OCI-M2 (cell line): ENCODE data around the gene GLIPR2.
A peak's percentile ranks its signal among the peaks of the same experiment; 100 is the strongest.
"Not testable (repeated sequence)": the region's sequence is repeated elsewhere in the genome, so short reads cannot be mapped to it uniquely, and the experiment has no call there.

ENCODE experiments used
- DNase-seq: peaks from one replicate; lab custom pipeline; 2025; ENCODE audit not compliant: unreplicated experiment; lab: John Stamatoyannopoulos, UW

GLIPR2 gene

GRCh38 chr9:36162211-36162738 is 25.7 kb downstream of the GLIPR2 start:
- DNase-seq, result no peak

GRCh38 chr9:36163049-36163785 is 26.7 kb downstream of the GLIPR2 start:
- DNase-seq, result no peak

GRCh38 chr9:36163786-36164170 is 27.2 kb downstream of the GLIPR2 start:
- no peak for DNase-seq

- no peak for DNase-seq
Observed at GRCh38 chr9:36164372-36164771, 27.8 kb downstream of the GLIPR2 start.

GRCh38 chr9:36164989-36165388 is 28.5 kb downstream of the GLIPR2 start:
- DNase-seq, result no peak

GRCh38 chr9:36165826-36166167 is 29.3 kb downstream of the GLIPR2 start:
- no peak for DNase-seq

GRCh38 chr9:36166168-36166927 is 29.8 kb downstream of the GLIPR2 start:
- no peak for DNase-seq

GRCh38 chr9:36169166-36169565 is 32.6 kb downstream of the GLIPR2 start, which contains the start of gene CCIN:
Gene CCIN (plus strand): TSS chr9:36169388. CDS start chr9:36169503, 115 bp downstream.
- no peak for DNase-seq

- no peak for DNase-seq
Observed at GRCh38 chr9:36169708-36170107, 33.2 kb downstream of the GLIPR2 start.

GRCh38 chr9:36170531-36170930 is 34.0 kb downstream of the GLIPR2 start:
- DNase-seq, result no peak

GRCh38 chr9:36173861-36174260 is 37.3 kb downstream of the GLIPR2 start:
- DNase-seq, result no peak

GRCh38 chr9:36174271-36174670 is 37.7 kb downstream of the GLIPR2 start:
- DNase-seq, result no peak

- no peak for DNase-seq
Observed at GRCh38 chr9:36174731-36175130, 38.2 kb downstream of the GLIPR2 start.

GRCh38 chr9:36175209-36175608 is 38.7 kb downstream of the GLIPR2 start:
- DNase-seq, result not testable (repeated sequence)

GRCh38 chr9:36176496-36176895 is 40.0 kb downstream of the GLIPR2 start:
- DNase-seq, result not testable (repeated sequence)

GRCh38 chr9:36177571-36177970 is 41.0 kb downstream of the GLIPR2 start:
- DNase-seq, result no peak

GRCh38 chr9:36180243-36180642 is 43.7 kb downstream of the GLIPR2 start:
- DNase-seq, result not testable (repeated sequence)

- DNase-seq, result no peak
Observed at GRCh38 chr9:36187414-36187813, 50.9 kb downstream of the GLIPR2 start.

GRCh38 chr9:36188212-36188611 is 51.7 kb downstream of the GLIPR2 start:
- no peak for DNase-seq

- DNase-seq, result no peak
Observed at GRCh38 chr9:36189976-36190375, 53.4 kb downstream of the GLIPR2 start.

GRCh38 chr9:36190388-36191289 is 54.1 kb downstream of the GLIPR2 start, which contains the start of gene CLTA:
Gene CLTA (plus strand): TSS chr9:36190921. CDS start chr9:36191057, 136 bp downstream.
- DNase-seq, result peak; percentile 69
